Erythroblast (primary cell): ENCODE measurements around the gene C2orf76.

Experiments used
- GATA1 ChIP-seq: IDR thresholded peaks from 2 replicates; pipeline ENCODE4 v1.6.1; 2011; ENCODE audit warnings: low read depth, mild to moderate bottlenecking, control low read depth, low read length, moderate library complexity
- POLR2A ChIP-seq: IDR thresholded peaks from 2 replicates; pipeline ENCODE4 v1.6.1; 2011; ENCODE audit warnings: mild to moderate bottlenecking, low read length

GRCh38 chr2:119289642-119290041 is 77.0 kb downstream of the C2orf76 start:
- no peak for TF ChIP-seq POLR2A
- TF ChIP-seq GATA1, result no peak
